Panc1 (cell line): Measurements from ENCODE around the gene CENPP.

Experiments
- CTCF ChIP-seq: fragments of 450-650 bp; IDR thresholded peaks from 2 replicates; pipeline ENCODE4 v1.5.1; 2017; ENCODE audit warnings: mild to moderate bottlenecking
- POLR2AphosphoS5 ChIP-seq: IDR thresholded peaks from 2 replicates; pipeline ENCODE4 v1.6.1; 2012; ENCODE audit warnings: mild to moderate bottlenecking, low read depth, low read length, moderate library complexity
- SIN3A ChIP-seq: IDR thresholded peaks from 2 replicates; pipeline ENCODE4 v1.6.1; 2012; ENCODE audit warnings: low read depth, mild to moderate bottlenecking, low read length, moderate library complexity, borderline replicate concordance; ENCODE audit not compliant: insufficient read depth

- no peak for TF ChIP-seq SIN3A
- no peak for TF ChIP-seq POLR2AphosphoS5
- TF ChIP-seq CTCF, result no peak
Measured at GRCh38 chr9:92486371-92486770, 160.6 kb downstream of the CENPP start.
